ENCODE data around the gene CCR1.
"Not testable (repeated sequence)": the region's sequence is repeated elsewhere in the genome, so short reads cannot be mapped to it uniquely, and the experiment has no call there.

CCR1 gene

DNA sequence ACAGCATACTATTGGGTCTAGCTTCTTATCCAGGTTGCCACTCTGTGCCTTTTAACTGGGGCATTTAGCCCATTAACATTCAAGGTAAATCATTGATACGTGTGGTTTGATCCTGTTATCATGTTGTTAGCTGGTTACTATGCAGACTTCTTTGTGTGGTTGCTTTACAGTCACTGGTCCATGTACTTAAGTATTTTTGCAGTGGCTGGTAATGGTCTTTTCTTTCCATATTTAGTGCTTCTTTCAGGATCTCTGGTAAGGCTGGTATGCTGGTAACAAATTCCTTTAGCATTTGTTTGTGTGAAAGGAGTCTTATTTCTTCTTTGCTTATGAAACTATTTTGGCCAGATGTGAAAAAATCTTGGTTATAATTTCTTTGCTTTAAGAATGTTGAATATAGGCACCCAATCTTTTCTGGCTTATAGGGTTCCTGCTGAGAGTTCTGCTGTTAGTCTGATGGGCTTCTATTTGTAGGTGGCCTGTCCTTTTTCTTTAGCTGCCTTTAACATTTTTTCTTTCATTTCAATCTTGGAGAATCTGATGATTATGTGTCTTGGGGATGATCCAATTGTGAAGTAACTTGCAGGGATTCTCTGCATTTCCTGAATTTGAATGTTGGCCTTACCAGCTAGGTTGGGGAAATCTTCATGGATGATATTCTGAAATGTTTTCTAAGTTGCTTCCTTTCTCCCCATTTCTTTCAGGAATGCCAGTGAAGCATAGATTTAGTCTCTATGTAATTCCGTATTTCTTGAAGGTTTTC is 39.3 kb downstream of the CCR1 start:
- no peak for DNase-seq (ENCODE audit: low read depth in 2 of 2)

DNA sequence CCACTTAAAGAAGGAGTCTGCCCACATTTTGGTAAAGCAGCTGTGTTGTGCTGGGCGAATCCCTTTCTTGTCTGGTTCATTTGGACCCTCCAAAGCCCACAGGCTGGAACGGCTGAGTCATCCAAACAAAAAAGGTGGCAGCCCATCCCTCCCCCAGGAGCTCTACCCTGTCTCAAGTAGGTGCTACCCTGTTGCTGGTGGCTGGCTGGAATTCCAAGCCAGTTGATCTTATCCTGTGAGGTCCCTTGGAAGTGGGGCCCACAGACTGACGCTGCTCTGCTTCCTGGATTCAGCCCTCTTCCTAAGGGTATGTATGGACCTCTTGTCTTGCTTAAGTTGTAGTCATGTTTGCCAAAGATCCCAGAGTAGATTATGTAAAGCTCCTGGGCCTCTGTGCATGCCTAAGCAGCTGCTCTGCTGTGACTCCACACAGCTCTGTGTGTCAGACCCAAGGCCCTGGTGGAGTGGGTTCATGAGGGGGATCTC is 44.5 kb downstream of the CCR1 start:
- no peak for DNase-seq (ENCODE audit: low read depth in 2 of 2)

DNA sequence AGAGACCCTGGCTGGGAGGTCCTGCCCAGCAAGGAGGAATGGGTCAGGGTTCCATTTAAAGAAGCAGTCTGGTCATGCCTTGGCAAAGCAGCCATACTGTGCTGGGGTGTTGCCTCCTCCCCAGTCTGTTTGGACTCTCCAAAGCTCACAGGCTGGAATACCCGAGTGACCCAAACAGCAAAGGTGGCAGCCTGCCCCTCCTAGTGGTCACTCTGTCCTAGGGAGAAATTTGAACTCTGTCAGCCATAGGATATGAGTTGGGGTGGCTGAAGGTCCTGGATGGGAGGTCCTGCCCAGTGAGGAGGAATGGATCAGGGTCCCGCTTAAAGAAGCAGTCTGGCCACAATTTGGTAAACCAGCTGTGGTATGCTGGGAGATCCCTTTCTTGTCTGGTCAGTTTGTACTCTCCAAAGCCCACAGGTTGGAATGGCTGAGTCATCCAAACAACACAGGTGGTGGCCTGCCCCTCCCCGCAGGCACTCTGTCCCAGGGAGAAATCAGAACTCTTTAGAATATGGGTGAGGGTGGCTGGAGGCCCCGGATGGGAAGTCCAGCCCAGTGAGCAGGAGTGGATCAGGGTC is 45.0 kb downstream of the CCR1 start:
- no peak for DNase-seq (ENCODE audit: low read depth in 2 of 2)

DNA sequence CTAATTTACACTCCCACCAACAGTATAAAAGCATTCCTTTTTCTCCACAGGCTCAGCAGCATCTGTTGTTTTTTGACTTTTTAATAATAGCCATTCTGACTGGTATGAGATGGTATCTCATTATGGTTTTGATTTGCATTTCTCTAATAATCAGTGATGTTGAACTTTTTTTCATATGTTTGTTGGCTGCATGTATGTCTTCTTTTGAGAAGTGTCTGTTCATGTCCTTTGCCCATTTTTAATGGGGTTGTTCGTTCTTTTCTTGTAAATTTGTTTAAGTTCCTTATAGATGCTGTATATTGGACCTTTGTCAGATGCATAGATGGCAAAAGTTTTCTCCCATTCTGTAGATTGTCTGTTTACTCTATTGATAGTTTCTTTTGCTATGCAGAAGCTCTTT is 50.4 kb downstream of the CCR1 start:
- not testable (repeated sequence) for DNase-seq (ENCODE audit: low read depth in 2 of 2)

DNA sequence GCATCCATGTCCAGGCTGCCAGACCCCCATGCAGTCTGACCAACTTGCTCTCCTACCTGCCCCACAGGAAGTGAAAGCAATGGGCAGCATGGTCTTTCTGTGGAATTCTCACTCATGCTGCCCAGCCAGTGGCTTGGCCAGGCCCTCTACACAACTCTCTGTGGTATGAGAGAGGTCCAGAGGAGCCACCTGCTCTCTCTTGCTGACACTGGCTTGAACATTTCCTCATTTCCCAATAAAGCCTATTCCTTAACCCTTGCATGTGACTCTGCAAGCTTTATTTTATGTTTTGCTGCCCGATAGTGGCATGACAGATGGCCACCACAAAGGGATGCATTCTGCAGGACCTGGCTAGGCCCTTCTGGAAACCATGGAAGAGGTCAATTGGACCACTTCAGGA is 53.8 kb downstream of the CCR1 start:
- no peak for DNase-seq (ENCODE audit: low read depth in 2 of 2)

Measured in stimulated activated CD8-positive, alpha-beta memory T cell treated with anti-CD3 and anti-CD28 coated beads, Interleukin-15, amount 100 ng/mL, for 4 hours (primary cell).